ENCODE results near the gene PDGFA. TPM values are rescaled to one million over a fixed set of nuclear protein-coding genes. Genes with fewer than 3 reads are reported as not detected.
A peak's percentile ranks its signal among the peaks of the same experiment; 100 is the strongest.

Gene PDGFA
- total and polyA plus RNA-seq, 9 donors = 3.7 to 35.5 (median 8.7) TPM

DNA sequence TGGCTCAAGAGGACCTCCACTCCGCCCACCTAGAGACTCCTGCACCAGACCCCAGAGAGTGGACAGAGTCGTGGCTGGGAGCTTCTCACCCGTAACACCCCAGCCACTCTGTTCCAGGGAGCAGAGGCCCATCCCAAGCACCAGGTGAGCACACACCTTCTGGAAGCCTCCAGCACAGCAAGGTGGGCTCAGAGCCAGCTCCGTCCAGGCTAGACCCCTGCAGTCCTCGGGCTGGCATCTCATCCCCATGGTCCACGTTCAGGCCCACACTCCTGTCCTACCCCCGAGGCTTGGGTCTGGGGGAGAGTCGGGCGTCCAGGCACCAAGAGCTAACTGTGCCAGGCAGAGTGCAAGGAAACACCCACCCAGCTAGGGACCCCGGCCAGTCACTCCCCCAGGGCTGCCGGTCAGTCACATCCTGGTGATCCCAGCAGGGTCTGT is 13.2 kb downstream of the PDGFA start:
- no peak overlapping the region for H3K4me3 ChIP-seq
- no peaks in the 10 kb centered on the region for H3K9me3 ChIP-seq
- intact Hi-C loops (cut with DNase I) = no loop called here
- no peaks in the 10 kb centered on the region for H3K27me3 ChIP-seq
- WGBS, 3 donors = 81 to 95% (median 91%) methylated on average over 11 of the region's 11 CpGs
- DNase-seq = peak in 2 of 5 donors; percentile 11 to 28
- no peaks in the 10 kb centered on the region for H3K36me3 ChIP-seq
- H3K4me1 ChIP-seq (ENCODE audit: insufficient read depth) = no peaks in the 10 kb centered on the region
- H3K27ac ChIP-seq = no peak overlapping the region
- TF ChIP-seq, protein P1, sequence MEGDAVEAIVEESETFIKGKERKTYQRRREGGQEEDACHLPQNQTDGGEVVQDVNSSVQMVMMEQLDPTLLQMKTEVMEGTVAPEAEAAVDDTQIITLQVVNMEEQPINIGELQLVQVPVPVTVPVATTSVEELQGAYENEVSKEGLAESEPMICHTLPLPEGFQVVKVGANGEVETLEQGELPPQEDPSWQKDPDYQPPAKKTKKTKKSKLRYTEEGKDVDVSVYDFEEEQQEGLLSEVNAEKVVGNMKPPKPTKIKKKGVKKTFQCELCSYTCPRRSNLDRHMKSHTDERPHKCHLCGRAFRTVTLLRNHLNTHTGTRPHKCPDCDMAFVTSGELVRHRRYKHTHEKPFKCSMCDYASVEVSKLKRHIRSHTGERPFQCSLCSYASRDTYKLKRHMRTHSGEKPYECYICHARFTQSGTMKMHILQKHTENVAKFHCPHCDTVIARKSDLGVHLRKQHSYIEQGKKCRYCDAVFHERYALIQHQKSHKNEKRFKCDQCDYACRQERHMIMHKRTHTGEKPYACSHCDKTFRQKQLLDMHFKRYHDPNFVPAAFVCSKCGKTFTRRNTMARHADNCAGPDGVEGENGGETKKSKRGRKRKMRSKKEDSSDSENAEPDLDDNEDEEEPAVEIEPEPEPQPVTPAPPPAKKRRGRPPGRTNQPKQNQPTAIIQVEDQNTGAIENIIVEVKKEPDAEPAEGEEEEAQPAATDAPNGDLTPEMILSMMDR (IDR thresholded peaks at IDR 0.05) = no peak
- TF ChIP-seq EP300 (IDR thresholded peaks at IDR 0.05) = no peak
- no peak for TF ChIP-seq POLR2A (IDR thresholded peaks at IDR 0.05)

DNA sequence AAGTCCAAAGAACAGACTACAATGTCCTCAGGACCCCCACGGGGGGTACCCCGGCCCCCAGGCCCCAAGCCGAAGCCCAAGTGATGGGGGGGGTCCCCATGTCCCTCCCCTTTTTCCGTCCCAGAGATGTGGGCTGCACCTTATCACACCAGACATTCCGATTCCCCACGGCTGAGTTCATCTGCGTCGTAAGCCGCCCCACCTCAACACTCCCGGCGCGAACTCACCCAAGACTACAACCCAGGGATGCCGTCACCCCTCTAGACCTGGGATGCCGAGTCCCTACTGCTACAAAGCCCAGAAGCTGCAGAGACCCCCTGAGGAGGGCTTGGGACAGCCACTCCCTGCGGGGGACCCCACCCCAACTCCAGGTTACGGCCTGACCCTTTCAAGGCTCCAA is 14.5 kb downstream of the PDGFA start:
- intact Hi-C loops (cut with DNase I) = no loop called here
- 76 to 87% (median 80%) methylated on average over 16 of the region's 16 CpGs for WGBS, 3 donors
- Histone ChIP-seq H3K36me3 (no peaks in the 10 kb centered on the region), H3K9me3 (no peaks in the 10 kb centered on the region), H3K4me1 (ENCODE audit: insufficient read depth) (no peaks in the 10 kb centered on the region), H3K27me3 (no peaks in the 10 kb centered on the region), H3K27ac (no peak overlapping the region), H3K4me3 (no peak overlapping the region)
- DNase-seq = peak in 1 of 5 donors; percentile 30
- no peak for TF ChIP-seq EP300 (IDR thresholded peaks at IDR 0.05)

DNA sequence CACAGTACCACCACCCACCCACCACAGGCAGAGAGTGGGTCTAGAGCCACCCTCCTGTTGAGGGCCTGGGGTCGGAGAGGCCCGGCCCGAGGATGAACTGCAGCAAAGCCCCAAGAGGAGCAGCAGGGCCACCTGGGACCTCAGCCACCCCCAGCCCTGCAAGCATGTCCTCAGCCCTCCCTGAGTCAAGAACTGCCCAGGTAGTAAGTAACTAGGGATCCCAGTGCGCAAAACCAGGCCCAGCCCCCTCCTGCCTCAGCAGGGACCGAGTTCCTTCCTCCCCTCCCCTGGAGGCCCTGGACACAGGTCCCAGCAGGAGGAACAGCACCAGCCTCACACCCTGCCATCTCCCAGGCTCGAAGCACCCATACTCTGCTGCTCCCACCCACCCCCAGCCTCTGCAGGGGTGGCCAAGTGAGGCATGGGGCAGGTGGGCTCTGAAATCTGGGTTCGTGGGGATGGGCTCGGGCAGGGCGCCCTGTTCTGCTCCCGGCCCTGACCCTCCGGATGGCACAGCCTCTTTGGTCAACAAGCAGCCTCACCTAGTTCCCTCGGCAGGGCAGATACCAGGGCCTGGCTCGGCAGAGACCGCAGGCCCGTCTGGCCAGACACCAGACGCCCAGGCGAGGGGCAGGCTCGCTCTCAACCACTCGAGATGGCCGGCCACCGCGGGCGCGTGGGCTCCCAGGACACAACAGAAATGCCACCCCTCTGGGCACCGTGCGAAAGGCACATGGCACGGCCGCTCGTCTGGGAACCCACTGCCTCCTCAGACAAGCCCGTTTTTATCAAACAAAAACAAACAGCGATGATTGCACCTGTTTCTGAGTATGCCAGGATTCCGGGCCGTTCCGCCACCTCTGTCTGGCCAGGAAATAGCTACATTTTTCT is 15.2 kb downstream of the PDGFA start:
- no peak overlapping the region for H3K4me3 ChIP-seq
- no peaks in the 10 kb centered on the region for H3K36me3 ChIP-seq
- DNase-seq = peak in 2 of 5 donors; percentile 11 to 27
- no peak overlapping the region for H3K27ac ChIP-seq
- WGBS, 3 donors = 88 to 92% (median 89%) methylated on average over 31 to 34 of the region's 34 CpGs
- no peaks in the 10 kb centered on the region for H3K27me3 ChIP-seq
- TF ChIP-seq, protein P1 (IDR thresholded peaks at IDR 0.05) = no peak
- TF ChIP-seq POLR2A (IDR thresholded peaks at IDR 0.05) = no peak
- TF ChIP-seq EP300 (IDR thresholded peaks at IDR 0.05) = no peak
- no peaks in the 10 kb centered on the region for H3K9me3 ChIP-seq
- no peaks in the 10 kb centered on the region for H3K4me1 ChIP-seq (ENCODE audit: insufficient read depth)
- intact Hi-C loops (cut with DNase I) = no loop called here

DNA sequence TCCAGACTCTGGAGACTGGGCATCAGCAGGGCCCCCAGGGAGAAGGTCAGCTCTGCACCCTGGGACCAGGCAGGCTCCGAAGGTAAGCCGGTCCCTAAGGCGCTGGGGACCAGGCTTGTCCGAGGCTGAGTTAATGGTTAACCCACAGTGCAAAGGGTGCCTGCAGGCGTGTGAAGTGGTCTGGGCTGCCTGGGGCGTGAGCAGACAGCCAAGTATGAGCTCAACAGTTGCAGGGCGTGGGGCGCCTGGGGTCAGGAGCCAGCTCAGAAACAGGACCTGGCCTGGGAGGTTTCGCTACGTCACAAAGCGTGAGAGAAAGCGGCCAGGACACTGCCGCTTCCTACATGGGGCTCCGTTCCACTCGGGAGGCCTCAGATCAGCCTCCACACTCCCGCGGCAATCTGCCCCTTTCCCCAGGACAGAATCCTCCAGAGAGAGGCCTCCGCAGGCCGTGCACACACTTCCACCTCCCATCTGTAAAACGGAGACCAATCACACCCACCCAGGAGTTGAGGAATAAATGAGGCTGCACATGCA is 16.0 kb downstream of the PDGFA start:
- TF ChIP-seq POLR2A (IDR thresholded peaks at IDR 0.05) (no peak), EP300 (IDR thresholded peaks at IDR 0.05) (no peak)
- TF ChIP-seq, protein P1 (IDR thresholded peaks at IDR 0.05) = no peak
- Histone ChIP-seq H3K4me1 (ENCODE audit: insufficient read depth) (no peaks in the 10 kb centered on the region), H3K4me3 (no peak overlapping the region), H3K27me3 (no peaks in the 10 kb centered on the region), H3K36me3 (no peaks in the 10 kb centered on the region), H3K27ac (no peak overlapping the region), H3K9me3 (no peaks in the 10 kb centered on the region)
- peak in 1 of 5 donors; percentile 22 for DNase-seq
- WGBS, 3 donors = 89 to 94% (median 91%) methylated on average over 20 of the region's 20 CpGs
- intact Hi-C loops (cut with DNase I) = no loop called here

DNA sequence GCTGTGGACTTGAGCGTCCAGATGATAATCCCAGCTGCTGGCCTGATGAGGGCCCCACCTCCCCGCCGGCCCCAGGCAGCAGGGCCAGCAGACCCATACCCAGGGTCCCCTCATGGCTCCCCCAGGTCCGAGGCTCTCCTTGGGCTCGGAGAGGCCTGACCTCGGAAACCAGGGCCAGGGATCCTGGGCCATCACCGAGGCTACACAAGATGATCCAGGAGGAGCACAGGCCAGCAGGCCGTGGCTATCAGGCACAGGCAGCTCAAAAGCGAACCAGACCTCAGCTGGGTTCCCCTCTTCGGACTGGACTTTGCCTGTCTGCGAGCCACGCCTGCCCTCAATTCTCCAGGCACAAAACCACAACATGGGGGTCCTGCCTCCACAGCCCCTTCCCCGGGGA is 17.4 kb downstream of the PDGFA start:
- H3K27ac ChIP-seq = no peak overlapping the region
- H3K4me1 ChIP-seq (ENCODE audit: insufficient read depth) = no peaks in the 10 kb centered on the region
- intact Hi-C loops (cut with DNase I) = no loop called here
- TF ChIP-seq EP300 (IDR thresholded peaks at IDR 0.05) (no peak), POLR2A (IDR thresholded peaks at IDR 0.05) (no peak)
- TF ChIP-seq, protein P1 (IDR thresholded peaks at IDR 0.05) = no peak
- DNase-seq = no peak
- H3K9me3 ChIP-seq = no peaks in the 10 kb centered on the region
- WGBS, 3 donors = 90 to 95% (median 91%) methylated on average over 13 of the region's 13 CpGs
- H3K36me3 ChIP-seq = no peaks in the 10 kb centered on the region
- no peaks in the 10 kb centered on the region for H3K27me3 ChIP-seq
- H3K4me3 ChIP-seq = no peak overlapping the region

Data from ovary (tissue), 9 donors.